Central memory CD8-positive, alpha-beta T cell (primary cell): ENCODE measurements around the gene IL19.

Experiments
- ATAC-seq: fragments of 150-1000 bp; cut with Tn5 transposase; replicated peaks from 2 replicates; pipeline ENCODE4 v1.10.0; 2022; ENCODE audit warnings: mild to moderate bottlenecking, moderate FRiP score, moderate number of reproducible peaks; ENCODE audit not compliant: poor library complexity, severe bottlenecking; ENCODE audit errors: extremely low read depth
- DNase-seq, 2 donors: peaks; one replicate each; pipeline ENCODE4 v3.0.0; 2021; ENCODE audit warnings: low spot score in 2 of 2
- H3K27ac Mint-ChIP-seq: one replicate; pipeline ENCODE4 v1.8.0; 2022; ENCODE audit warnings: low read depth, mild to moderate bottlenecking, moderate library complexity, mixed read lengths
- H3K27me3 Mint-ChIP-seq: one replicate; pipeline ENCODE4 v1.8.0; 2022; ENCODE audit warnings: mixed read lengths
- H3K36me3 Mint-ChIP-seq: one replicate; pipeline ENCODE4 v1.8.0; 2022; ENCODE audit warnings: mild to moderate bottlenecking, moderate library complexity, mixed read lengths; ENCODE audit not compliant: insufficient read depth
- H3K4me1 Mint-ChIP-seq: one replicate; pipeline ENCODE4 v1.8.0; 2022; ENCODE audit warnings: mixed read lengths
- H3K4me3 Mint-ChIP-seq: one replicate; pipeline ENCODE4 v1.8.0; 2022; ENCODE audit warnings: mild to moderate bottlenecking, moderate library complexity, mixed read lengths
- H3K9me3 Mint-ChIP-seq: one replicate; pipeline ENCODE4 v1.8.0; 2022; ENCODE audit warnings: mixed read lengths

IL19 gene

DNA sequence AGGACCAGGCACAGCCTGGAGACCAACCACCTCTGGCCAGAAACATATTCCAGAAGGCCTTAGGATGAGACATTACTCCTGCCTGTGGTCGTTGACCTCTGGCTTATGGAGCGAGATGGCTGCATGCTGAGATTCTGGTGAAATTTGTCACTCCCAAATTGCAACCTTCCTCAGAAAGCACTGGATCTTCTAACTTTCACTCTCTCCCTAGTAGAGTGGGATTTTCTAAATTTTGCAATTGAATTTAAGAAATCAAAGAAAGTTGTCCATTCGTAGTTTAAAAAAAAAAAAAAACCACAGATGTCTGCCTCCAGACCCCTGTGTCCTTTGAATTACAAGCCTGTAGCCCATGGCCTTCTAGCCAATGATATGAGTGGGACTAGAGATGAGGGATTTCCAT is 30.3 kb downstream of the IL19 start:
- ATAC-seq, result no peak
- Mint-ChIP-seq H3K36me3 (peaks cover 5% of the 10 kb centered on the region), H3K27ac (peak overlapping the region; percentile 88), H3K27me3 (no peaks in the 10 kb centered on the region), H3K9me3 (no peaks in the 10 kb centered on the region), H3K4me3 (no peak overlapping the region), H3K4me1 (peaks cover 51% of the 10 kb centered on the region)
- no peak for DNase-seq

DNA sequence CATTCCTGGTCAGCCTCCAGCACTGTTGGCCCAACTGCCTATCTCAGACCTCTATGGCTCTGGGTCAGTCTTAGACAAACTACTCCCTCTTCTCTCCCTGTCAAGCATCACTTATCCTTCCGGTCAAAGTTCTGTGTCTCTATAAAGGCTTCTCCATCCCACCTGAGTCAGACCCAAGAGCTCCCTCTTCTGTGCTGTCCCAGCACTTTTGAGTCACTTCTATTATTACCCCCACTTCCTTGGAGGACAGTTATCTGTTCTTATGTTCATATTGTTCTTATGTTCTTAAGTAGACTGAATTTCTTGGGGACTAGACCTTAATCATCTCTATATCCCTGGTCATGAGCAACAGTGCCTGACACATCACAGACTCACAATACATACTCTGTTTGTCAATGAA is 30.9 kb downstream of the IL19 start:
- ATAC-seq (no peak), DNase-seq (no peak)
- H3K27me3 Mint-ChIP-seq, result no peaks in the 10 kb centered on the region
- peak overlapping the region; percentile 88 for H3K27ac Mint-ChIP-seq
- H3K4me3 Mint-ChIP-seq, result no peak overlapping the region
- H3K9me3 Mint-ChIP-seq, result no peaks in the 10 kb centered on the region
- H3K4me1 Mint-ChIP-seq, result peaks cover 51% of the 10 kb centered on the region
- peaks cover 5% of the 10 kb centered on the region for H3K36me3 Mint-ChIP-seq

DNA sequence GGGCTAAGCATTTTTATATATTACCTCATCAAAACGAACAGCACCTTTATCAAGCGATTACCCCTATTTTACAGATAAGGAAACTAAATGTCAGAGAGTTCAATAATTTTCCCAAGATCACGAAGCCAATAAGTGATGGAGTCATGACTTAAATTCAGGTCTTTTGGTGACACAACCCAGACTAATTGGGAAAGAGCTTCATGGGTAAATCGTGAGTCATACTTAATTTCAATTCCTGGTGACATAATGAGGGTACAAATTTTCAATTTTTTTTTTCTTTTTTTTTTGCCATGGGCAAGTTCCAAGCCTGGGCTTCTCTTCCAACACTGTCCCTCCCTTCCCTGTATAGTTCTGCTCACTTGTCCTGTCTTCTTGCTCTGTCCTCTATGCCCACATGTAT is 31.8 kb downstream of the IL19 start:
- Mint-ChIP-seq H3K27ac (peak overlapping the region; percentile 88), H3K4me3 (no peak overlapping the region), H3K27me3 (no peaks in the 10 kb centered on the region), H3K4me1 (peaks cover 55% of the 10 kb centered on the region), H3K9me3 (no peaks in the 10 kb centered on the region), H3K36me3 (peaks cover 5% of the 10 kb centered on the region)
- ATAC-seq (no peak), DNase-seq (no peak)

DNA sequence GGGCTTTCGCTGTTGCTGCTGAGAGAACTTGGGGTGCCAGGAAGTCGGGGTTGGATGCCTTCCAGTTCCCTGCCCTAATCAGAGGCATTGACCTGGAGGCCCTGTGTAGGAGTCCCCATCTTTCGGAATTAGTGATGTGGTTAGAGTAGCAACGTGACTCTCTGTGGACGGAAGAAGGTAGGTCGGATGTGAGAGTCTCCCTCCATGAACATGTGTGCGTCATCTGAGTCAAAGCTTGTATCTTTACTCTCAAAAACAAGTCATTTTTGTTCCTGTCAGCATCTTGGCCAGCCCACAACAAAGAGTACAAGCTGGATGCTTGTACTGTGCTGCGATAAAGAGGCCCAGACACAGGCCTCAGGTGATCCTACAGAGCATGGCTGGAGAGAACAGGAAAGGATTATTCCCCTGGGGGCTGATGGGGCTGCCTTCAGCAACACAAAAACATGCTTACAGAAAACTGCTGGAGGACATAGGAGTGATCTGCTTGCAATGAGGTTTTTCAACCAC is 32.7 kb downstream of the IL19 start:
- no peaks in the 10 kb centered on the region for H3K9me3 Mint-ChIP-seq
- peaks cover 52% of the 10 kb centered on the region for H3K4me1 Mint-ChIP-seq
- H3K36me3 Mint-ChIP-seq, result peaks cover 5% of the 10 kb centered on the region
- H3K27ac Mint-ChIP-seq, result peak overlapping the region; percentile 88
- ATAC-seq (peak; percentile 98), DNase-seq (peak; percentile 63 to 83)
- H3K4me3 Mint-ChIP-seq, result peak overlapping the region; percentile 5
- H3K27me3 Mint-ChIP-seq, result no peaks in the 10 kb centered on the region

DNA sequence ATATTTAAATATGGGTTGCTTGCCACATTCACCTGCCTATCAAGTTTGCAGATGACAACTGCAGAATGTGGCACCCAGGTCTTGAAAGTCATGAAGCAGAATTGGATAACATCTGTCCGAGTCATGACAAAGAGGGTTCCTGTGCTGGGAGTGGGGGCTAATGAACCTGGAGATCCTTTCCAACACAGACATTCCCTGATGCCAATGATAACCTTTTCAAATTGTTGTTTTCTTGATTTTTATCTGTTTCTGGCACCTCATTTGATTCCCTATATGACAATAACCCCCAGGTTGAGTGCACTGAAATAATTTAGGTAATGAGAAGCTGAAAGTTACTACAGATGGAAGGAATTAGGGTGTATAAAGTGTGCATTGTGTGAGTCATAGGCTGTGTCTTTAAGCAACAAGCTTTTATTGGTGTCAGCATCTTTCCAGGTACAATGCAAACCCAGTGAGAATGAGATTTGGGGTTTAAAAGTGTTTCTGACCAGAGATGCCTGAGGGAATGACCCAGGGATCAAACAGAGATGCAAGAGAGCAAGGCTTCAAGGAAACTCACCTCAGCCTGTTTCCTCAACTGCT is 33.7 kb downstream of the IL19 start:
- peak overlapping the region; percentile 88 for H3K27ac Mint-ChIP-seq
- peaks cover 52% of the 10 kb centered on the region for H3K4me1 Mint-ChIP-seq
- peaks cover 7% of the 10 kb centered on the region for H3K36me3 Mint-ChIP-seq
- DNase-seq (no peak), ATAC-seq (no peak)
- peak overlapping the region; percentile 5 for H3K4me3 Mint-ChIP-seq
- no peaks in the 10 kb centered on the region for H3K9me3 Mint-ChIP-seq
- no peaks in the 10 kb centered on the region for H3K27me3 Mint-ChIP-seq

DNA sequence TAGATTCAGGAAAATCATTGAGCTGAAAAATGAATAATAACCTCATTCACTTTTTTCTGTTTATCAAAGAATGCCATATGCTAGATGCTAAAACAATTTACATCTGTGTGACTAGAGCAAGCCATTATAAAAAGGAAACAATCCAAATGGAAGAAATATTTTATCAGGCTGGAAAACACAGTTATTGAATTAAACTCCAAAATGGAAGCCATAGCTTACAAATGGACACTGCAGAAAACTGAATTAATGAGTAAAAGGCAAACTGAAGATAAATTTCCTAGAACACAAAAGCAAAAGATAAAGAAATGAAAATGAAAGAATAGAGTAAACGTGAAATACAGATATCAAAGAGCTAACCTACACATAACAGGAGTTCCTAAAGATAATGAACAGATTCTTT is 34.8 kb downstream of the IL19 start:
- Mint-ChIP-seq H3K36me3 (peaks cover 7% of the 10 kb centered on the region), H3K27ac (peak overlapping the region; percentile 88), H3K4me1 (peaks cover 52% of the 10 kb centered on the region), H3K9me3 (no peaks in the 10 kb centered on the region), H3K27me3 (no peaks in the 10 kb centered on the region), H3K4me3 (no peak overlapping the region)
- ATAC-seq, result no peak
- no peak for DNase-seq

DNA sequence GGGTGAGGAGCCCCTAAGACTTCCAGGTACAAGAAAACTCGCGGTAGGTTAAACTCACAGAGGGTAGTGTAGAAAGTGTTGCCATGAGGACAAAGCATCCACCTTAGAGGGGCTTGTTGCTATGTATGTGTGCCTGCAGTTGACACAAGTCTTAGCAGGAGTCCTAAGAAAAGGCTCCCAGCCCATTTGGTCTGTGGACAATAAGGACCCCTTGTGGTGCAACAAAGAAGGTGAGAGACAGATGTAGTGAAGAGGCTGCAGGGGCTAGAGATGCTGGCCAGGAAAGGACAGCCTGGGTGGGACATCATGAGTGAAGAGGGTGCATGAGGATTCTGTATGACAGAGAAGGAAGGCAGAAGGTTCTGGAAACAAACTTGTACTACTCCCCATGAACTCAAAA is 38.0 kb downstream of the IL19 start:
- Mint-ChIP-seq H3K9me3 (no peaks in the 10 kb centered on the region), H3K36me3 (peaks cover 2% of the 10 kb centered on the region), H3K4me3 (no peak overlapping the region), H3K4me1 (peaks cover 29% of the 10 kb centered on the region), H3K27ac (peak overlapping the region; percentile 63), H3K27me3 (no peaks in the 10 kb centered on the region)
- ATAC-seq (peak; percentile 75), DNase-seq (peak in 1 of 2 donors; percentile 42)

DNA sequence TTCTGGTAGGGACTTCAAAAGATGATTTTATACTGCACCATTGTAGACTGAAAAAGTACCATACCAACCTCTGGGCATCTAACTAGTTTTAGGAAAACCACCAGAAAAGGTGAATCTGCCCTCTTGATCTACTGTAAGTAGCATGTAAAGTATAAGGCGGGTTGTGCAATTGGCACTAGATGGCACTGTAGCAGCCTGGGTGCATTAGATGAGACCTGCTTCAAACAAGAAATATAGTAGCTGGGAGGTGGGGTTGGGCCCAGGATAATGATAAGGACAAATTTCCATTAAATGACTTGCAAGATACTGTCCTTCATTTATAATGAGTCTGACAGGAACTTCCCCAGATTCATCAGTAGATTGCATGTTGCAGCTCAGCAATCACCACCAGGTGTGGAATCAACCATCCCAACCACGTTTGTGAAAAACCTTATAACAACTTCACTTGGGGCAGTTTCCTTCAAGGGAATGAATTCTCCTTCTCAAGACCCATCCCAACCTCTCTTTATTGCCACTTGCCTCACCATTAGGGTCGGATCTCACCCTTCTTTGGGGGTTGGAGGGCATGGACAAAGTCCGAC is 39.0 kb downstream of the IL19 start:
- ATAC-seq, result peak; percentile 35
- H3K9me3 Mint-ChIP-seq, result no peaks in the 10 kb centered on the region
- H3K4me3 Mint-ChIP-seq, result no peak overlapping the region
- peaks cover 2% of the 10 kb centered on the region for H3K36me3 Mint-ChIP-seq
- DNase-seq, result no peak
- peaks cover 20% of the 10 kb centered on the region for H3K4me1 Mint-ChIP-seq
- H3K27me3 Mint-ChIP-seq, result no peaks in the 10 kb centered on the region
- no peak overlapping the region for H3K27ac Mint-ChIP-seq

DNA sequence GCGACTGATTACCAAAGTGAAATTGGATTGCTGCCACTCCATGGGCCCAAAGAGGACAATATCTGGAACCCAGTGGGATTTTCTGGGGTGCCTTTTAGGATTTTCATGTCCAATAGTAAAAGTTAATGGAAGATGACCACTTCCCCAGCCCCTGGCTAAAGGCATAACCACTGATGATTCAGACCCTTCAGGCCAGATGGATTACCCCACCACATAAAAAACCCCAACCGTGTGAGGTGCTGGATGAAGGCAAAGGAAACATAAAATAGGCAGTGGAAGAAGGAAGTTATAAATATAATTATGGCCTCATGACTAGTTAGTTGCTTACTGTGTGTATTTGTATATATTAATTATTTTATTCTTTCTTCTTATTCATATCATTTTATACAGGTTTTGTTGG is 41.9 kb downstream of the IL19 start:
- Mint-ChIP-seq H3K27me3 (no peaks in the 10 kb centered on the region), H3K36me3 (peaks cover 2% of the 10 kb centered on the region), H3K27ac (no peak overlapping the region), H3K4me1 (peaks cover 25% of the 10 kb centered on the region), H3K9me3 (no peaks in the 10 kb centered on the region), H3K4me3 (no peak overlapping the region)
- DNase-seq (no peak), ATAC-seq (no peak)

DNA sequence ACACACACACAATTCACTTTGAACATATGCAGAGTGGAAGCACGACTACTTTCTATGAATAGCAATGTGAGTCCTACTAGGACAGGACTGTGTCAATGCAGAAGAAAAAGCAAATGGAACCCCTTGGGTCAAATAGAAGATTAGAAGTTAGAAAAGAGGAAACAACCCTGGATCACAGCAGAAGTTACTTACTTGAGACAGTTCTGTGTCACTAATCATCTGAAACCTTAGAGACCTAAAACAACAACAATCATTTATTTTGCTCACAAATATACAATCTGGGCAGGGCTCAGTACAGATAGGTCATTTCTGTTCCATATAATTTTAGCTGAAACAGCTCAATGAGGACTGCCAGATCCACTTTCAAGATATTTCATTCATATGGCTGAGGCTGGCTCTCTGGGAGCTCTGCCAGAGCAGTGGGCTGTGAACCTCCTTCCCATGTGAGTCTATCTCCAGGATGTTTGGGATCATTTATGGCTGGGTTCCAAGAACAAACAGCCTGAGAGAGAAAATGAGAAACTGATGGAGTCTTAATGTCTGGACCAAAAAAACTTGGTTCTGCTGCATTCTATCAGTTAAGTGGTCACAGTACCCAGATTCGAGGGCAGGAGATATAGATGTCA is 44.3 kb downstream of the IL19 start:
- Mint-ChIP-seq H3K27ac (no peak overlapping the region), H3K4me1 (peaks cover 15% of the 10 kb centered on the region), H3K36me3 (no peaks in the 10 kb centered on the region), H3K9me3 (no peaks in the 10 kb centered on the region), H3K27me3 (no peaks in the 10 kb centered on the region), H3K4me3 (no peak overlapping the region)
- DNase-seq (no peak), ATAC-seq (peak; percentile 8)

DNA sequence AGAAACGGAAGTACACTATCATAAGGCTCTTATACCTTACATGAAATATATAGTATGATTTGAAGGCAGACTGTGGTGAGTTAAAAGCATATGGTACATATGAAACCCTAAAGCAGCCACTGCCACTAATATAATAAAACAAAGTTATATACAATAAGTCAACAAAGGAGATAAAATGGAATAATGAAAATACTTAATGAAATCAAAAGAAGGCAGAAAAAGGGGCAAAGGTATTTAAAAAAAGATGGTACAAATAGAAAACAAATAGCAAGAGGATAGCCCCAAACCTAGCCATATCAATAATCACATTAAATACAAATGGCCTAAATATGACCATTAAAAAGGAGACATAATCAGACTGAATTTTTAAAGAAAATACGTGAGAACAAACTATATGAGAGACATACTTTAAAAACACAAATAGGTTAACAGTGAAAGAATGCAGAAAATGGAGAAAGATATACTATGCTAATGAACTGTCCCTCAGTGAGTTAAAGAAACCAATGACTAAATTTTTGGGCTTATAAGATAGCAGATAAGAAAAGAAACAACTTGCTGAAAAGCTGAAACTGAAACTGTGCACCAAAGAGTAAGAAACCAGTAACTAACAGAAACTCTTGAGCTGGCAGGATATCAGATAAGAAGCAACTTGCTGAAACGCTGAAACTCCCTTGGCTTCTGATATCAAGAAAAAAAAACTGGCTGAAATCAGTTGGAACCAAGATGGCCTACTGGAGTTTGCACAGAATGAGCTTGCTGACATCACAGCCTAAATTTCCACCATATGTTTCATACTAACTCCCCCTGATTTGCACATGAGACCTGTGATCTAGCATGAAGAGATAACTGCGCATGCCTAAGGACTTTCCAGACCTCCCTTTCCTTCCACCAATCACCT is 46.1 kb downstream of the IL19 start:
- Mint-ChIP-seq H3K9me3 (no peaks in the 10 kb centered on the region), H3K4me3 (peak overlapping the region; percentile 40), H3K27ac (peak overlapping the region; percentile 75), H3K36me3 (no peaks in the 10 kb centered on the region), H3K4me1 (peaks cover 15% of the 10 kb centered on the region), H3K27me3 (no peaks in the 10 kb centered on the region)
- DNase-seq (no peak), ATAC-seq (peak; percentile 85)

DNA sequence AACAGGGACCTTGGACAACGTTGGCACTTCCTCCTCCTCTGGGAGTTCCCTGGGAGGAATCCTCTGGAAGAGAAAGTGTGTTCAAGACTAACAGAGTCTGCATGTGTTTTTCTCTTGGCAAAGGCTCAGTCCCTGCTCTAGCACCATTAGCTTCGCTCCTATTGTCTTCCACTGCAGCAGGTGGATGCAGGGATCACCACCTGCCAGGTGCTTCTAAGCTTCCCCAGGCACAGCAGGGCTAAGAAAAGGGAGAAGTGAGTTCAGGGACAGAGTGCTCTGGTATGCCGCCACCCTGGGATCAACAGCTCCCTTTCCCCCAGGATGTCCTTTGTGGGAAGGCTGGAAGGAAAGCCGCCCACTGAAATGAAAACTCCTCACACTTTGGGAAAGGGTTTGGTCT is 50.9 kb downstream of the IL19 start:
- peaks cover 1% of the 10 kb centered on the region for H3K36me3 Mint-ChIP-seq
- ATAC-seq (no peak), DNase-seq (no peak)
- no peaks in the 10 kb centered on the region for H3K27me3 Mint-ChIP-seq
- no peak overlapping the region for H3K27ac Mint-ChIP-seq
- peaks cover 18% of the 10 kb centered on the region for H3K4me1 Mint-ChIP-seq
- H3K4me3 Mint-ChIP-seq, result no peak overlapping the region
- H3K9me3 Mint-ChIP-seq, result no peaks in the 10 kb centered on the region
